Mammary epithelial cell (primary cell): ENCODE measurements around the gene ITIH1.

ENCODE experiments used
- EZH2 ChIP-seq: IDR thresholded peaks from 2 replicates; pipeline ENCODE4 v1.6.1; 2012; ENCODE audit warnings: low read length, inconsistent platforms, borderline replicate concordance
- TF ChIP-seq, protein P1 (sequence below), 2 donors: IDR thresholded peaks in 1 of 2; conservative IDR thresholded peaks in 1 of 2; 2 replicates each; pipeline ENCODE4 v1.5.1; 2011 to 2012; ENCODE audit warnings: inconsistent platforms in 2 of 2, low read length in 2 of 2, mild to moderate bottlenecking in 2 of 2, control low read depth in 1 of 2, low read depth in 1 of 2; ENCODE audit not compliant: insufficient read depth in 1 of 2; ENCODE audit errors: extremely low read depth in 1 of 2

DNA sequence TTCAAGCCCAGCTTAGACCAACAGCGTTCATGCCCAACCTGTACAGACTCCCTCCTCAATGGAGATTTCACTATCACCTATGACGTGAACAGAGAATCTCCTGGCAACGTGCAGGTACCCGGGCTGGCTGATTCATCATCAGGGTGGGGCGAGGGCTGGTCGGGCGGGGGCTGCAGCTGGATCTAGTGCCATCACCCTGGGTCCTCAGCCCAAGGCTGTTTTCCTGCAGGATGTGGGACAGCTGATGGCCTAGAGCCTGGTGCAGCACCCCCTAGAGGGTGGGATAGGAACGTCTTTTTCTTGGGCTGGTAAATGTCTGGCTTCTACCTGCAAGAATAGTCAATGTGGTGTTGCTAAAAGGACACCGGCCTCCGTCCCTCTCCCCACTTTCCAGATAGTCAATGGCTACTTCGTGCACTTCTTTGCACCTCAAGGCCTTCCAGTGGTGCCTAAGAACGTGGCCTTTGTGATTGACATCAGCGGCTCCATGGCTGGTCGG lies 21.6 kb downstream of the ITIH1 start:
- TF ChIP-seq, protein P1, sequence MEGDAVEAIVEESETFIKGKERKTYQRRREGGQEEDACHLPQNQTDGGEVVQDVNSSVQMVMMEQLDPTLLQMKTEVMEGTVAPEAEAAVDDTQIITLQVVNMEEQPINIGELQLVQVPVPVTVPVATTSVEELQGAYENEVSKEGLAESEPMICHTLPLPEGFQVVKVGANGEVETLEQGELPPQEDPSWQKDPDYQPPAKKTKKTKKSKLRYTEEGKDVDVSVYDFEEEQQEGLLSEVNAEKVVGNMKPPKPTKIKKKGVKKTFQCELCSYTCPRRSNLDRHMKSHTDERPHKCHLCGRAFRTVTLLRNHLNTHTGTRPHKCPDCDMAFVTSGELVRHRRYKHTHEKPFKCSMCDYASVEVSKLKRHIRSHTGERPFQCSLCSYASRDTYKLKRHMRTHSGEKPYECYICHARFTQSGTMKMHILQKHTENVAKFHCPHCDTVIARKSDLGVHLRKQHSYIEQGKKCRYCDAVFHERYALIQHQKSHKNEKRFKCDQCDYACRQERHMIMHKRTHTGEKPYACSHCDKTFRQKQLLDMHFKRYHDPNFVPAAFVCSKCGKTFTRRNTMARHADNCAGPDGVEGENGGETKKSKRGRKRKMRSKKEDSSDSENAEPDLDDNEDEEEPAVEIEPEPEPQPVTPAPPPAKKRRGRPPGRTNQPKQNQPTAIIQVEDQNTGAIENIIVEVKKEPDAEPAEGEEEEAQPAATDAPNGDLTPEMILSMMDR (conservative IDR thresholded peaks at IDR 0.05 in 1 of 2, IDR thresholded peaks at IDR 0.05 in 1 of 2; ENCODE audit: extremely low read depth in 1 of 2, insufficient read depth in 1 of 2, low read depth in 1 of 2, low read length in 2 of 2): peak; percentile 62 to 69
- no peak for TF ChIP-seq EZH2
